NOMO-1 treated with DMSO at 0.1 percent for 48 hours (cell line): ENCODE results near the gene CDS1.
"Not testable (repeated sequence)": the region's sequence is repeated elsewhere in the genome, so short reads cannot be mapped to it uniquely, and the experiment has no call there.

Experiments used
- DNase-seq: peaks from one replicate; lab custom pipeline; 2025; ENCODE audit not compliant: unreplicated experiment; lab: John Stamatoyannopoulos, UW

The CDS1 gene

GRCh38 chr4:84669201-84669600 is 86.3 kb downstream of the CDS1 start:
- DNase-seq, result no peak

- no peak for DNase-seq
Measured at GRCh38 chr4:84672177-84672576, 89.2 kb downstream of the CDS1 start.

GRCh38 chr4:84673475-84674240 is 90.7 kb downstream of the CDS1 start:
- DNase-seq, result no peak

GRCh38 chr4:84677093-84677492 is 94.2 kb downstream of the CDS1 start:
- no peak for DNase-seq

GRCh38 chr4:84677995-84678394 is 95.1 kb downstream of the CDS1 start:
- no peak for DNase-seq

GRCh38 chr4:84678976-84679744 is 96.2 kb downstream of the CDS1 start:
- DNase-seq, result no peak

GRCh38 chr4:84680956-84681355 is 98.0 kb downstream of the CDS1 start:
- no peak for DNase-seq

- DNase-seq, result peak; percentile 55
Measured at GRCh38 chr4:84681486-84682274, 98.8 kb downstream of the CDS1 start.

- not testable (repeated sequence) for DNase-seq
Measured at GRCh38 chr4:84682661-84683060, 99.7 kb downstream of the CDS1 start.

GRCh38 chr4:84683064-84683850 is 100.3 kb downstream of the CDS1 start:
- DNase-seq, result no peak

GRCh38 chr4:84684361-84684760 is 101.4 kb downstream of the CDS1 start:
- no peak for DNase-seq

- DNase-seq, result no peak
Measured at GRCh38 chr4:84685105-84685504, 102.2 kb downstream of the CDS1 start.

GRCh38 chr4:84688605-84689004 is 105.7 kb downstream of the CDS1 start:
- no peak for DNase-seq

GRCh38 chr4:84689197-84689596 is 106.3 kb downstream of the CDS1 start:
- no peak for DNase-seq

GRCh38 chr4:84690481-84690880 is 107.6 kb downstream of the CDS1 start:
- no peak for DNase-seq

GRCh38 chr4:84691170-84691691 is 108.3 kb downstream of the CDS1 start:
- peak; percentile 80 for DNase-seq

GRCh38 chr4:84691800-84692199 is 108.9 kb downstream of the CDS1 start:
- no peak for DNase-seq

GRCh38 chr4:84697159-84697558 is 114.2 kb downstream of the CDS1 start:
- DNase-seq, result no peak

GRCh38 chr4:84697615-84698201 is 114.8 kb downstream of the CDS1 start:
- DNase-seq, result no peak

- DNase-seq, result peak; percentile 33
Measured at GRCh38 chr4:84699001-84699671, 116.2 kb downstream of the CDS1 start.
